Measurements from ENCODE around the gene FRY.

The FRY gene

DNA sequence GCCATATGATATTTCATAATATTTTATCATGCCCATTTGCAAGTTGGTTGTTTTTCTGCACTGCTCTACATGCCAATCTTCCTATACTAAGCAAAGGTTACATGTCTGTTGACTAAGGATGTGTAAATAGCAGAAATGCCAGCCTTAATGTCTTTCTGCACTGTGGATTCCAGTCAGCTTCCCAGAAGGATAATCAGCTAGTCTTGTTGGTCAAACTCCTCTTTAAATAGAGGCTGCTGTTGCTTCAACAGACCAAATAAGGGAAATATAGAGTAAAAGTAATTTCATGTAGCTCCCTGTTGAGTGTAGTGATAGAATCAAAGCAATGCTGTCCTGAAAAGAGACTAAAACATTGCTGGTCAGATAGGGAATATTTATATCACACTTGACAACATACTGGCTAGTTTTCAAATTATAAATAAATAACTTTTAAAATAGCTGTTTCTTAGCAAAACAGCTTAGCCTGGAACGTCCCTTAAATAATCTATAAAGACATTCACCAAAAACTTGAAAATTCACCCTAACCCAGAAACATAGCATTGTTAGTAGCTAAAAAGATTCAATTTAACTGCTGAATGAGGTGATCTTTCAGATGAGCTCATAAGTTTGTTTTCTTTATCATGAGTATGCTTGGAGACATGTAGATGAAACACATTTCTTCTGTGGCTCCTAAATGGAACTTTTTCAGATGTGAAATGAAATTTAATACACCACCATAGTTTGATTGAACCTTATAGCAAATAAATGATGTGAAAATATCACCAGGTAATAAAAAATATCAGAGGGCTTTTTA, 56.6 kb downstream of the FRY start:
- no peak for DNase-seq

- no peak for DNase-seq
Measured at GRCh38 chr13:32092496-32092895, 60.9 kb downstream of the FRY start.

DNA sequence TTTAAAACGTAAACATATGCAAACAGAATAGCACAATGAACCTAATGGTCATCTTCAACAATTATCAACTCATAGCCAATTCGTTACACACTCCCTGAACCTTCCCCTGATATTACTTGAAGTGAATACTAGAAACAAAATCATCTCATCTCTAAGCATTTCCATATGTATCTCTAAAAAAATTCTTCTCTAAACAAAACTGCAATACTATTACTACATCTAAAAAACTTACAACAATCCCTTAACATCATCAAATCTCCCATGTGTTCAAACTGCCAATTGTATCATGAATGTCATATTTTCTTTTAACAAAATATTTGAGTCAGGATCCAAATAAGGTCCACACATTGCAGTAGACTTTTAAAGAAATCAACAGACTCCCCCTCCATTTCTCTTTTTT, 61.4 kb downstream of the FRY start:
- no peak for DNase-seq

DNA sequence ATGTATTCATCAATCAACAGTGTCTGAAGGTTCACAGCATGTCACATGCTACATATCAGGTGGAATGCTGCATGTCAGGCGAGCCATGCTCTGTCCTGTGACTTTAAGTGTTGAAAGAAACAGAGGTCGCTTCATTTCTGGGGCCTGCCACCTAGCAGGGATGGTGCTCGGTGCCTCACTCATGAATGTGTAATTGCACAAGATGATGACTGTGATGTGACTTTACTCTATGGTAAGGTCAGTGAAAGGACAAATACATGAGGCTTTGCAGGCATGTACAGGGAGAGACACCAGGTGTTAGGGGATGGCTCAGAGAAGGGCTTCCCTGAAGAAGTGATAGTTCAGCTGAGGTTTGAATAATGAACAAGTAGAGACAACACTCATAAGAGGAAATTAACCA, 66.7 kb downstream of the FRY start:
- DNase-seq, result no peak

DNA sequence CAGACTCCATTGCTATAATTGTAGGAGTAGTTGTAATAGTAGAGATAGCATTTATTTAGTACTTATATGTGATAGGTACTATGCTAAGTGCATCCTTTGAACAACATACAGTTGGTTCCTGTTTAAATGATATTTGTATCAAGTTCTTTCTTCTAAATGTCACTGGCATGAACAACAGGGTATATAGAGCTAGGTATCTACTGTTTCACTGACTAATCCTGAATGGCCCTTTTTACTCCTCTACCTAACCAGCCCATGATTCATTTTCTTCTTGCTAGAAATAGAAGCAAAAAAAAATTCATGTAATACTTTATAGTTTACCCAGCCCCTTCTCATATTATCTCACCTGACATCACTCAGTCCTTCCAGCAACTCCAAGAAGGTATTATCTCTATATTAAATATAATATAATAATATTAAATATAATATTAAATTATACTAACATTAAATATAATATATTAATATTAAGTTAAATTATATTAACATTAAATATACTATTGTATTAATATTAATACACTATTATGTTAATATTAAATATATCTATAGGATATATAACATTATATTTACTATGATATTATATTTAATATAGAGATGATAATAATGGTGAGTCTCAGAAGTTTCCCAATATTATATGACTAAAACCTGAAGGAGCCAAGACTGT, 74.2 kb downstream of the FRY start:
- DNase-seq, result no peak

DNA sequence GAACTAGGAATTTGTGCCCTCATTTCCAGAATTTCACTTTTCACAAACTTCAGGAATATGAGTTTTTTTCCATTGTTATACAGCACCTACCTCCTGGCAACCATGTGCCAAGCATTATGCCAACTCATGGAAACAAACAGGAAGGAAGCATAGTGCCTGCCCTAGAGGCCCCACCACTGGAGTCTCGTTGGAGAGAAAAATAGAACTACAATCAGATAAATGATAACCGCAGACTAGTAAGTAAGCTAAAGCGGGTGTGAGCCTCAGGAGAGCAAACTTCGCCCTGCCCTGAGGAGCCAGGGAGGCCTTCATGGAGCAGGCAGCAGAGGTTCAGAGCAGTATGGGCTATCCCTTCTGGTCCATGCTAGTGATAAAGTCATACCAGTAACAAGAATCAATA, 75.9 kb downstream of the FRY start:
- no peak for DNase-seq

GRCh38 chr13:32107973-32108372, 76.4 kb downstream of the FRY start:
- no peak for DNase-seq

DNA sequence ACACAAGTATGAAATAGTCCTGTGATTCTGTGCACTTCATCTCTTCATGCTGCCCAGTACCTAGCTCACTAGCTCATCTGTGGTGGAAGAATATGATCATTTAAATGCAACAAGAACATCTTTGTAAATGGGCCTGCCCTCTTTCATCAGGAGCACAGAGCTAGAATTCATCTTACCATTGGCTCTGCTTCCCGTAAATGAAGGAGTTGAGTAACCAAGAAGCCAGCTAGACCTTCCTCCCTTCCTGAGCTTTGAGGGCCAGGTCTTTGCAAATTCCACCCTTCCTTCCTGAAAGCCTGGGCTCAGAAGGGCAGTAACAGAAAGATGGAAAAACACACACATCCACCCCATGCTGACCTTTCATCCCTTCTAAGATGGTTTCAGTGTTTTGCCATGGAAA, 82.0 kb downstream of the FRY start:
- no peak for DNase-seq

GRCh38 chr13:32114284-32114950, 82.8 kb downstream of the FRY start:
- DNase-seq, result no peak

DNA sequence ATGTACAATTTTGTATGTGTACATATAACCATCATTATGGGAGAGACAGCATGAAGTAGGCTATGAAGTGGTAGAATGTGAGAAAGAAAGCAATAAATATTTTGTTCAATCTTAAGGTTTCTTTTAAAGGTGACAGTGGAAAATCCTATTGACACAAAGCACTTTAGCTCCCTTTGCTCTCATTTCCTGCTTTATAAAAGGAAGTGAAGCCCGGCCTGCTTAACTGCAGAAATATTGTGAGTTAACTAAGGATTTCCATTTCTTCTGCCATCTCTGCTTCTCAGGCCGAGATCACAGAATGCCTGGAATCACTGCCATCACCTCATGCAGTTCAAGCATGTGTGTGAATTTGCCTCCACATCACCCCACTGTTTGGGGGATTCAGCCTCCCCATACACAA, 83.5 kb downstream of the FRY start:
- no peak for DNase-seq

DNA sequence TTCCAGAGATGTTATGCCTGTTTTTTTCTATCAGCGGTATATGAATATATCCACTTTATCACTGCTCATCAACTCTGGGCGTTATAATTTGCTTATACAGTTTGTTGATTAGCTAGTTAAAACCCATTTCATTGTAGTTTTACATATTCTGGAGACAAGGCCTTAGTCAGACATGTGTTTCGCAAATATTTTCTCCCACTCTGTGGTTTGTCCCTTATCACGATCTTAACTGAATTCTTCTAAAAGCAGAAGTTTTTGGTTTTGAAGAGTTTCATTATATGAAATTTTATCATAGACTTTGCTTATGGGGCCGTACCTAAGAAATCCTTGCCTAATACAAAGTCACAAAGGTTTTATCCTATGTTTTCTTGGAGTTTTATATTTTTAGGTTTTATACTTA, 84.6 kb downstream of the FRY start:
- no peak for DNase-seq

GRCh38 chr13:32117001-32117400, 85.4 kb downstream of the FRY start:
- no peak for DNase-seq

GRCh38 chr13:32117701-32118100, 86.1 kb downstream of the FRY start:
- no peak for DNase-seq

DNA sequence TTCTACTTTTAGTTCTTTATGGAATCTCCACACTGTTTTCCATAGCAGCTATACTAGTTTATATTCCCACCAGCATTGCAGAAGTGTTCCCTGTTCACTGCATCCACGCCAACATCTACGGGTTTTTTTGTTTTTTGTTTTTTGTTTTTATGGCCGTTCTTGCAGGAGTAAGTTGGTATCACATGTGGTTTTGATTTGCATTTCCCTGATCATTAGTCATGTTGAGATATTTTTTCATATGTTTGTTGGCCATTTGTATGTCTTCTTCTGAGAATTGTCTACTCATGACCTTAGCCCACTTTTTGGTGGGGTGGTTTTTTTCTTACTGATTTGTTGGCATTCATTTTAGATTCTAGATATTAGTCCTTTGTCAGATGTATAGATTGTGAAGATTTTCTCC, 89.7 kb downstream of the FRY start:
- DNase-seq, result no peak

DNA sequence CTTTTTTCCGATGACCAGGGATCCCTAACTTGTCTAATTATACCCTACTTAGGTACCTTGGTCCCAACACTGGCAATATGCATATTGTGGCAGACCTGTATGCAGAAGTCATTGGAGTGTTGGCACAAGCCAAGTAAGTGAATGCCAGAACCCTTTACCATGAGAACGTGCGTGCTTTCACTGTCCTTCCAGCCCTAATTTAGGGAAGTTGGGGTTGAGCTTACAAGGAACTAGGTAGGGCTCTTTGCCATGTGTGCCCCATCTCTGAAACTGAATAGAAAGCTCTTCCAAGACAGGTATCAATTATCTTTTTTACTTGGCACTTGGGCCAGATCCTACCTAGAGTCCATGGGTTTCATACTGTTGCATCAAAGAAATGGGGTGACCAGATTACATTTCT, 93.2 kb downstream of the FRY start:
- no peak for DNase-seq

DNA sequence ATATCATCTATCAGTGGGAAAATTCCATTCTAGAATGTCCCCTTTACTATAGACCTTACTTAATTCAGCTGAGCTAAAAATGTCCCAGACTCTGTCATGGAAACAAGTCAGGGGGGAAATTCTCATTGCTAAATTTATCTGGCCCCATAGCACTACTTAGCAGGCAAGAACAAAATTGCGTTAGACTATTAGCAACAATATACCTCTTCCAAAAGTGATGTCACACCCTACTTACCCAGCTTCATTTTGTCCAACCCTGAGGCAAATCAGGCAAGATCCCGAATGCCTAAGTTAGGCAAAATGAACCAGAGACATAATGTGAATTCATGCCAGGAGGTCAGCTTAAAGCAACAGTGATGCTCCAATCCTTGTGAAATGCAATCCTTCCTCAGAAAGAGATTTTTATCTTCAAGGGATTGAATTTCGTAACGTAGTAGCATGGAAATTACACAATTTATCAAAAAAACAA, 93.7 kb downstream of the FRY start:
- no peak for DNase-seq

DNA sequence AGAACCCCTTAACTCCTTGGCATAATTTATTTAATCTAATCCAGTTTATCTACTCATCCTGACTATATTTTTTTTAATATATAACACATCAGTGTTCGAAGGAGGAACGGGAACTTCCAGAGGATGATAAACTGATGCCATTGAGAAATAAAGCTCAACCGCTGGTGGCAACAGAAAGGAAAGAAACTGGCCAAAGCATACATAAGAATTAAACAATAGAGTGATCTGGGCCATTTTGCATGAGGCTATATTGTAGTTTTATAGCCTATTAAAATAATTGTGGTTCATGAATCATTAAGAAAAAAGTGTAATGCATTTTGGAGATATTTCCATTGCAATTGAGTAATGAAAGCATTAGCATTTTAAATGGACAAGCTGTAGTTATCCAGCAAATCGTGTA, 94.2 kb downstream of the FRY start:
- DNase-seq, result no peak

DNA sequence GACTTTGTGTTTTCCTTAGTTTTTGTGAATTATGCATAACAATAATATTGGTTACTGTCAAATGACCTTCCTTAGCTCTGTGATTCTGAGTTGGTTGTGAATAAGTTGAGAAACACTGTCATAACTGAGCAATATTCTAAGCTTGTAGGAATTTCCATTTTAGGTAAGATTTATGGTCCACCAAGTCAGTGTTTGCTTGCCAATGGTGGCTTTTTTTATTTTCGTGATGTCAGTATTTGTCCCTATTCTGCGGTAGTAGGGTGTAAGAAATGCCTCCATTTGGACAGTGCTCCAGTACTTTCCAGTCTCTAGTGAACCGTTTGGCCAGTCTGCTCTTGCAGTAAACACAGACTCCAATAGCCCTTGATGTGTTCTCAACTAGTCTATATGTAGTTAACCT, 94.7 kb downstream of the FRY start:
- DNase-seq, result no peak

DNA sequence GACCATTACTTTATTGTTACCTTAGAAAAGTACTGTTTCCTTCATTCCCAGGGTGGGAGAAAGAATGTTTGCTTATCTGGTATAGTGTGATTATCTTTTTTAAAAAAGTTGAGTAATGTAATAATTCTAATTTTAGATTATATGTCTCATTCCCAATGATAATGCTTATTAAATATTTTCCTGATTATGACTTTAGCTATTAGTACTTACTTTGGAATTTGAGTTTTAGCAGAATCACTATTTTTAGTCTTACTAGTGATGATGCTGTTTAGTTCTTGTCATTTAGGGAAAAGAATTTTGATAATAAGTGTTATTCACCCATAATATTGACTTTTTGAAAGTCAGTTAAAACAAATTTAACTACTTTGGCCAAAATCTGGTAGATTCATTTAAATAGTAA, 95.2 kb downstream of the FRY start:
- DNase-seq, result no peak

GRCh38 chr13:32127691-32128090, 96.1 kb downstream of the FRY start:
- no peak for DNase-seq

GRCh38 chr13:32134241-32135055, 102.9 kb downstream of the FRY start:
- DNase-seq, result no peak

DNA sequence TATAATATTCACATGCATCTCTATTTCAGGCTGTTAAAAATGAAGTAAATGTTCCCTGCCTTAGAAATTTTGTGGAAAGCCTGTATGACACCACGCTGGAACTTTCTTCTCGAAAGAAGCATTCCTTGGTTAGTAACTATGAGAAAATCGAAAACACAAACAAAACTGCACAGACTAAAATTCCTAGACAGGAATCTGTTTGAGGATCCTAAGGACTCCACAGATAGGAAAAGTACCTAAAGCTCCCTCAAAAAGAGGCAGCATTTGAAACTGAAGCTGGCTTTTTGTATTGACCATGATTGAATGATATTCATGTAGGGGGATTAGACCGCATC, 103.4 kb downstream of the FRY start:
- DNase-seq, result no peak

DNA sequence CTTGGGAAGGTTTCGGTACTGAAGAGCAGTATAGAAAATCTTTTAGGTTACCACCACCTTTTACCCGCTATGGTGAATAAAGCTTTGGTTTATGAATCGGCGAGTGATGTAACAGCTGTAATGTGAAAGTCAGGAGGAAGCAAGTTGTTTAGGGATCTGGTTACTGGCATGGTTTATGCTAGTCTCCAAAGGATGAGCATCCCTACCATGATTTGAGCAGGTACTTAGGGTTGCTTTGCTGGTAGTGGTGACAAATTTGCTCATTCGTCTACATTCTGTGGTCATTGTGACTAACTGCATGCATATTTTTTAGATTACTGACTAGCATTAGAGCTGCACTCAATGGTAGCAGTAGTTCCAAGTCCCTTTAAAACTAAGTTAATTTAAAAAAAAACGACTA, 104.1 kb downstream of the FRY start:
- no peak for DNase-seq

Data from NCI-H774 (cell line).